Mesendoderm (in vitro differentiated cells): ENCODE results near the gene APBB2.

Experiments used
- DNase-seq: peaks from one replicate; pipeline ENCODE4 v3.0.0; 2013
- H2AK5ac ChIP-seq: 2 replicates; pipeline ENCODE4 v1.6.1; 2013; ENCODE audit warnings: low read length, inconsistent platforms
- H2BK120ac ChIP-seq: 2 replicates; pipeline ENCODE4 v1.6.1; 2013; ENCODE audit warnings: low read depth, mild to moderate bottlenecking, low read length, moderate library complexity, mixed read lengths
- H2BK15ac ChIP-seq: replicated peaks from 2 replicates; pipeline ENCODE4 v1.6.1; 2013; ENCODE audit warnings: low read depth, mild to moderate bottlenecking, moderate library complexity
- H2BK5ac ChIP-seq: 2 replicates; pipeline ENCODE4 v1.6.1; 2013; ENCODE audit warnings: low read length, inconsistent platforms
- H3K18ac ChIP-seq: 2 replicates; pipeline ENCODE4 v1.6.1; 2013; ENCODE audit warnings: mild to moderate bottlenecking, low read length, mixed read lengths
- H3K23ac ChIP-seq: one replicate; pipeline ENCODE4 v1.6.1; 2013; ENCODE audit warnings: low read length
- H3K27ac ChIP-seq: 2 replicates; pipeline ENCODE4 v1.5.1; 2013; ENCODE audit warnings: low read depth, mild to moderate bottlenecking, inconsistent platforms, low read length, moderate library complexity
- H3K27me3 ChIP-seq: 2 replicates; pipeline ENCODE4 v1.6.1; 2013; ENCODE audit warnings: low read length, control low read depth, mild to moderate bottlenecking, inconsistent platforms; ENCODE audit not compliant: insufficient read depth, poor library complexity
- H3K36me3 ChIP-seq: 2 replicates; pipeline ENCODE4 v1.6.1; 2013; ENCODE audit warnings: low read length, inconsistent platforms; ENCODE audit not compliant: control insufficient read depth, insufficient read depth
- H3K4ac ChIP-seq: one replicate; pipeline ENCODE4 v1.6.1; 2013; ENCODE audit warnings: low read depth, mild to moderate bottlenecking, low read length, moderate library complexity
- H3K4me1 ChIP-seq: 2 replicates; pipeline ENCODE4 v1.6.1; 2013; ENCODE audit warnings: low read depth, low read length, inconsistent platforms; ENCODE audit not compliant: control insufficient read depth
- H3K4me2 ChIP-seq: 2 replicates; pipeline ENCODE4 v1.6.1; 2013; ENCODE audit warnings: low read length
- H3K4me3 ChIP-seq: 2 replicates; pipeline ENCODE4 v1.5.1; 2013; ENCODE audit warnings: mild to moderate bottlenecking, low read length
- H3K56ac ChIP-seq: one replicate; pipeline ENCODE4 v1.6.1; 2013; ENCODE audit warnings: low read length
- H3K79me1 ChIP-seq: 2 replicates; pipeline ENCODE4 v1.6.1; 2013; ENCODE audit warnings: low read length, inconsistent platforms
- H3K79me2 ChIP-seq: 2 replicates; pipeline ENCODE4 v1.6.1; 2013; ENCODE audit warnings: mild to moderate bottlenecking, low read length; ENCODE audit not compliant: control insufficient read depth, insufficient read depth
- H3K9ac ChIP-seq: 2 replicates; pipeline ENCODE4 v1.6.1; 2013; ENCODE audit warnings: low read length, inconsistent platforms
- H4K5ac ChIP-seq: one replicate; pipeline ENCODE4 v1.6.1; 2013; ENCODE audit warnings: low read length
- H4K8ac ChIP-seq: one replicate; pipeline ENCODE4 v1.6.1; 2013; ENCODE audit warnings: low read depth, mild to moderate bottlenecking, control low read depth, low read length, moderate library complexity
- WGBS: extraction: QIAGEN DNeasy Blood & Tissue Kit; methylation state at CpG from one replicate; pipeline ENCODE4 v1.1.7; 2013; ENCODE audit warnings: low lambda C conversion rate, missing lambda C conversion rate; ENCODE audit not compliant: insufficient coverage; ENCODE audit errors: extremely low coverage; 5-methylcytosine and 5-hydroxymethylcytosine counted together

APBB2 gene

GRCh38 chr4:41039317-41039716 is 175.0 kb downstream of the APBB2 start:
- no peak overlapping the region for H3K4me2 ChIP-seq
- H3K4me1 ChIP-seq = no peaks in the 10 kb centered on the region
- H2BK120ac ChIP-seq = no peak overlapping the region
- H4K5ac ChIP-seq = no peak overlapping the region
- H3K79me2 ChIP-seq = no peaks in the 10 kb centered on the region
- H2BK5ac ChIP-seq = no peak overlapping the region
- H3K56ac ChIP-seq = no peak overlapping the region
- no peaks in the 10 kb centered on the region for H3K79me1 ChIP-seq
- no peak overlapping the region for H3K27ac ChIP-seq
- H3K4me3 ChIP-seq = no peak overlapping the region
- H3K36me3 ChIP-seq = no peaks in the 10 kb centered on the region
- H3K27me3 ChIP-seq = no peaks in the 10 kb centered on the region
- no peak overlapping the region for H4K8ac ChIP-seq
- no CpG with 5 or more reads among the region's 3 CpGs for WGBS
- no peak overlapping the region for H2BK15ac ChIP-seq
- H3K18ac ChIP-seq = no peak overlapping the region
- no peak overlapping the region for H3K23ac ChIP-seq
- no peak overlapping the region for H2AK5ac ChIP-seq
- peak; percentile 58 for DNase-seq
- H3K4ac ChIP-seq = no peak overlapping the region
- no peak overlapping the region for H3K9ac ChIP-seq

- WGBS = no CpG with 5 or more reads among the region's 2 CpGs
- DNase-seq = no peak
- Histone ChIP-seq H2BK15ac (no peak overlapping the region), H3K4me1 (no peaks in the 10 kb centered on the region), H3K18ac (no peak overlapping the region), H4K8ac (no peak overlapping the region), H3K36me3 (no peaks in the 10 kb centered on the region), H4K5ac (no peak overlapping the region), H3K79me1 (no peaks in the 10 kb centered on the region), H2BK120ac (no peak overlapping the region), H3K27ac (no peak overlapping the region), H2BK5ac (no peak overlapping the region), H3K4me3 (no peak overlapping the region), H3K9ac (no peak overlapping the region), H2AK5ac (no peak overlapping the region), H3K56ac (no peak overlapping the region), H3K79me2 (no peaks in the 10 kb centered on the region), H3K23ac (no peak overlapping the region), H3K4me2 (no peak overlapping the region), H3K27me3 (no peaks in the 10 kb centered on the region), H3K4ac (no peak overlapping the region)
These were observed 176.0 kb downstream of the APBB2 start for GRCh38 chr4:41038304-41038703.

- Histone ChIP-seq H3K27ac (no peak overlapping the region), H2BK120ac (no peak overlapping the region), H2AK5ac (no peak overlapping the region), H3K4me3 (no peak overlapping the region), H2BK5ac (no peak overlapping the region), H4K8ac (no peak overlapping the region), H3K27me3 (no peaks in the 10 kb centered on the region), H3K4ac (no peak overlapping the region), H3K9ac (no peak overlapping the region), H2BK15ac (no peak overlapping the region), H3K4me1 (no peaks in the 10 kb centered on the region), H3K18ac (no peak overlapping the region), H3K79me1 (no peaks in the 10 kb centered on the region), H4K5ac (no peak overlapping the region), H3K23ac (no peak overlapping the region), H3K36me3 (no peaks in the 10 kb centered on the region), H3K56ac (no peak overlapping the region), H3K79me2 (no peaks in the 10 kb centered on the region), H3K4me2 (no peak overlapping the region)
- no CpG with 5 or more reads among the region's 3 CpGs for WGBS
- no peak for DNase-seq
These were observed 185.2 kb downstream of the APBB2 start for GRCh38 chr4:41029098-41029497.

- Histone ChIP-seq H3K23ac (no peak overlapping the region), H3K4me2 (no peak overlapping the region), H2BK120ac (no peak overlapping the region), H3K27me3 (no peaks in the 10 kb centered on the region), H3K36me3 (no peaks in the 10 kb centered on the region), H3K18ac (no peak overlapping the region), H3K4me1 (no peaks in the 10 kb centered on the region), H4K8ac (no peak overlapping the region), H3K79me2 (no peaks in the 10 kb centered on the region), H3K9ac (no peak overlapping the region), H2BK15ac (no peak overlapping the region), H3K27ac (no peak overlapping the region), H2AK5ac (no peak overlapping the region), H3K4me3 (no peak overlapping the region), H4K5ac (no peak overlapping the region), H3K56ac (no peak overlapping the region), H2BK5ac (no peak overlapping the region), H3K79me1 (no peaks in the 10 kb centered on the region), H3K4ac (no peak overlapping the region)
- DNase-seq = no peak
- WGBS = no CpG with 5 or more reads among the region's 8 CpGs
These were observed 185.8 kb downstream of the APBB2 start for GRCh38 chr4:41028392-41029076.

- Histone ChIP-seq H3K27ac (no peak overlapping the region), H2BK5ac (no peak overlapping the region), H4K8ac (no peak overlapping the region), H3K18ac (no peak overlapping the region), H3K4me1 (no peaks in the 10 kb centered on the region), H3K79me1 (no peaks in the 10 kb centered on the region), H3K9ac (no peak overlapping the region), H3K4me2 (no peak overlapping the region), H4K5ac (no peak overlapping the region), H3K4me3 (no peak overlapping the region), H3K79me2 (no peaks in the 10 kb centered on the region), H3K4ac (no peak overlapping the region), H2BK15ac (no peak overlapping the region), H3K56ac (no peak overlapping the region), H2AK5ac (no peak overlapping the region), H3K36me3 (no peaks in the 10 kb centered on the region), H2BK120ac (no peak overlapping the region), H3K23ac (no peak overlapping the region), H3K27me3 (no peaks in the 10 kb centered on the region)
- no peak for DNase-seq
- WGBS = no CpG with 5 or more reads among the region's 1 CpG
These were observed 187.4 kb downstream of the APBB2 start for GRCh38 chr4:41026971-41027370.

- Histone ChIP-seq H3K4ac (no peak overlapping the region), H2BK5ac (no peak overlapping the region), H3K9ac (no peak overlapping the region), H3K79me1 (no peaks in the 10 kb centered on the region), H3K36me3 (no peaks in the 10 kb centered on the region), H3K79me2 (no peaks in the 10 kb centered on the region), H3K56ac (no peak overlapping the region), H2BK120ac (no peak overlapping the region), H3K4me2 (no peak overlapping the region), H3K27me3 (no peaks in the 10 kb centered on the region), H3K4me3 (no peak overlapping the region), H3K27ac (no peak overlapping the region), H2AK5ac (no peak overlapping the region), H2BK15ac (no peak overlapping the region), H3K4me1 (no peaks in the 10 kb centered on the region), H3K18ac (no peak overlapping the region), H3K23ac (no peak overlapping the region), H4K5ac (no peak overlapping the region), H4K8ac (no peak overlapping the region)
- WGBS = no CpG with 5 or more reads among the region's 2 CpGs
- DNase-seq = no peak
These were observed 188.5 kb downstream of the APBB2 start for GRCh38 chr4:41025824-41026223.
